B cell (primary cell): Measurements from ENCODE around the gene CARD9. TPM values are rescaled to one million over a fixed set of nuclear protein-coding genes. Genes with fewer than 3 reads are reported as not detected.

ENCODE experiments used
- ATAC-seq: fragments of 200-7000 bp; cut with Tn5 transposase; one replicate; pipeline ENCODE4 v1.10.0; 2021; ENCODE audit warnings: low read depth, mild to moderate bottlenecking, moderate number of reproducible peaks, moderate library complexity
- CTCF ChIA-PET: fragments of 350-600 bp; sonication (Branson Sonifier 250); formaldehyde crosslinking; loops from one replicate; lab custom pipeline; 2021; ENCODE audit warnings: antibody characterized with exemption, inconsistent platforms; lab: Charles Lee
- POLR2A ChIA-PET: fragments of 350-600 bp; sonication (Branson Sonifier 250); formaldehyde crosslinking; loops from one replicate; lab custom pipeline; 2021; ENCODE audit warnings: antibody characterized with exemption; lab: Charles Lee
- DNase-seq: peaks from one replicate; pipeline ENCODE4 v3.0.0; 2013
- H2AFZ ChIP-seq: 2 replicates; pipeline ENCODE4 v1.6.1; 2012; ENCODE audit warnings: mild to moderate bottlenecking, low read depth, low read length; ENCODE audit not compliant: insufficient read depth, poor library complexity, severe bottlenecking
- H3K27ac ChIP-seq, 2 donors: 1 replicate in 1 of 2; 2 replicates in 1 of 2; pipeline ENCODE4 v1.5.1; 2012 to 2013; ENCODE audit warnings: low read length in 2 of 2, mild to moderate bottlenecking in 2 of 2, moderate library complexity in 1 of 2
- H3K27me3 ChIP-seq, 4 experiments: fragments of 200-600 bp in 1 of 4; sonication (generic) in 1 of 4; replicated peaks in 1 of 4; 1 replicate in 2 of 4; 2 replicates in 2 of 4; pipeline versions ENCODE4 v1.6.1 to v1.7.0; 2013 to 2016; ENCODE audit warnings: low read length in 3 of 4, mild to moderate bottlenecking in 2 of 4, mixed read lengths in 1 of 4, moderate library complexity in 1 of 4; ENCODE audit not compliant: insufficient read depth in 4 of 4, control insufficient read depth in 3 of 4; ENCODE audit errors: control extremely low read depth in 1 of 4
- H3K36me3 ChIP-seq, 2 experiments: replicated peaks in 1 of 2; 1 replicate in 1 of 2; 2 replicates in 1 of 2; pipeline versions ENCODE4 v1.6.1 to v1.7.1; 2013; ENCODE audit warnings: low read length in 1 of 2; ENCODE audit not compliant: insufficient read depth in 2 of 2, control insufficient read depth in 1 of 2; ENCODE audit errors: control extremely low read depth in 1 of 2, extremely low read depth in 1 of 2
- H3K4me1 ChIP-seq, 2 donors: fragments of 200-600 bp in 1 of 2; sonication (generic) in 1 of 2; 1 replicate in 1 of 2; 2 replicates in 1 of 2; pipeline versions ENCODE4 v1.5.1 to v1.6.1; 2013 to 2017; ENCODE audit warnings: low read length in 2 of 2; ENCODE audit not compliant: control insufficient read depth in 2 of 2, insufficient read depth in 2 of 2
- H3K4me2 ChIP-seq: replicated peaks from 2 replicates; pipeline ENCODE3; 2012; ENCODE audit warnings: mild to moderate bottlenecking, low read depth, low read length; ENCODE audit not compliant: poor library complexity, severe bottlenecking
- H3K4me3 ChIP-seq, 5 experiments: fragments of 200-600 bp in 1 of 5; sonication (generic) in 1 of 5; 1 replicate in 3 of 5; 2 replicates in 2 of 5; pipeline versions ENCODE4 v1.5.1 to v1.7.0; 2011 to 2016; ENCODE audit warnings: low read length in 4 of 5, mild to moderate bottlenecking in 4 of 5, low read depth in 2 of 5, control low read depth in 1 of 5, moderate library complexity in 1 of 5; ENCODE audit not compliant: insufficient read depth in 1 of 5; ENCODE audit errors: control extremely low read depth in 1 of 5, extremely low read depth in 1 of 5
- H3K79me2 ChIP-seq: fragments of 200-600 bp; sonication (generic); one replicate; pipeline ENCODE4 v1.6.0; 2016; ENCODE audit warnings: low read length; ENCODE audit not compliant: control insufficient read depth, insufficient read depth
- H3K9ac ChIP-seq: fragments of 200-600 bp; sonication (generic); 2 replicates; pipeline ENCODE4 v1.6.1; 2017; ENCODE audit warnings: mild to moderate bottlenecking, low read length, moderate library complexity
- H3K9me3 ChIP-seq, 3 donors: one replicate each; pipeline versions ENCODE4 v1.6.1 to v1.7.1; 2013; ENCODE audit warnings: low read length in 2 of 3; ENCODE audit not compliant: control insufficient read depth in 2 of 3, insufficient read depth in 1 of 3; ENCODE audit errors: control extremely low read depth in 1 of 3
- H4K20me1 ChIP-seq: 2 replicates; pipeline ENCODE4 v1.6.0; 2012; ENCODE audit warnings: mild to moderate bottlenecking, low read length; ENCODE audit not compliant: insufficient read depth, control insufficient read depth, poor library complexity, severe bottlenecking
- H3K27ac Mint-ChIP-seq: one replicate; pipeline ENCODE4 v1.8.0; 2021; ENCODE audit warnings: mixed read lengths
- H3K27me3 Mint-ChIP-seq: one replicate; pipeline ENCODE4 v1.8.0; 2021; ENCODE audit warnings: mixed read lengths
- H3K4me1 Mint-ChIP-seq: one replicate; pipeline ENCODE4 v1.8.0; 2021; ENCODE audit warnings: mixed read lengths
- H3K4me3 Mint-ChIP-seq: one replicate; pipeline ENCODE4 v1.8.0; 2021; ENCODE audit warnings: mixed read lengths
- H3K9me3 Mint-ChIP-seq: one replicate; pipeline ENCODE4 v1.8.0; 2022; ENCODE audit warnings: mixed read lengths; ENCODE audit not compliant: insufficient read depth
- CTCF ChIP-seq: fragments of 200-600 bp; IDR thresholded peaks from one replicate; pipeline ENCODE4 v1.8.0; 2022; ENCODE audit warnings: antibody characterized with exemption, mild to moderate bottlenecking
- EZH2 ChIP-seq: IDR thresholded peaks from 2 replicates; pipeline ENCODE4 v1.6.1; 2012; ENCODE audit warnings: borderline replicate concordance, low read depth, mild to moderate bottlenecking, moderate library complexity, low read length; ENCODE audit not compliant: insufficient read depth, poor library complexity, severe bottlenecking
- WGBS: methylation state at CpG from one replicate; pipeline ENCODE4 v1.1.5; 2013; ENCODE audit warnings: missing lambda C conversion rate; ENCODE audit not compliant: insufficient coverage; 5-methylcytosine and 5-hydroxymethylcytosine counted together
- intact Hi-C: fragments of 100-400 bp; cut with micrococcal nuclease; formaldehyde crosslinking; loops from one replicate; pipeline ENCODE4 v1.10.0; 2022
- polyA plus RNA-seq: library from polyadenylated mRNA; depleted of rRNA; stranded (reverse); fragments of >200 nt; gene quantifications from 2 replicates; pipeline ENCODE4 v1.2.3, GENCODE V29; 2012
- total RNA-seq, 2 donors: library from RNA; stranded (reverse); fragments of 120-200 nt in 1 of 2; gene quantifications; 1 replicate in 1 of 2; 2 replicates in 1 of 2; pipeline versions ENCODE4 v1.2.3 to v1.2.4, GENCODE V29; 2013 to 2022

Gene CARD9
- total and polyA plus RNA-seq, 2 donors (not counting 1 experiment from before 2014, with no cell fraction given), result 0.57 to 1.1 TPM

- Histone ChIP-seq H3K9ac (no peak overlapping the region), H3K9me3 (no peaks in the 10 kb centered on the region), H3K79me2 (peaks cover 12% of the 10 kb centered on the region), H2AFZ (no peak overlapping the region), H3K4me2 (no peak overlapping the region), H3K27me3 (peaks cover 0 to 8% (median 2%) of the 10 kb centered on the region in 4 experiments), H3K36me3 (no peaks in the 10 kb centered on the region), H3K4me3 (no peak overlapping the region), H4K20me1 (no peaks in the 10 kb centered on the region), H3K27ac (no peak overlapping the region), H3K4me1 (peaks cover 6% of the 10 kb centered on the region in 2 donors)
- peaks cover 4% of the 10 kb centered on the region for H3K27me3 Mint-ChIP-seq
- ATAC-seq (no peak), DNase-seq (no peak)
- POLR2A ChIA-PET, result no interaction called here
- TF ChIP-seq EZH2, result no peak
- TF ChIP-seq CTCF, result no peak
- CTCF ChIA-PET, result no interaction called here
- intact Hi-C loops, result no loop called here
- H3K27ac Mint-ChIP-seq, result no peak overlapping the region
- peaks cover 4% of the 10 kb centered on the region for H3K4me1 Mint-ChIP-seq
- no peak overlapping the region for H3K4me3 Mint-ChIP-seq
- WGBS, result 97% methylated on average over 10 of the region's 17 CpGs
- H3K9me3 Mint-ChIP-seq, result no peaks in the 10 kb centered on the region
These were observed 40.0 kb downstream of the CARD9 start for GRCh38 chr9:136333486-136333885.

GRCh38 chr9:136333045-136333444, 40.4 kb downstream of the CARD9 start:
- H3K27ac ChIP-seq, result no peak overlapping the region
- peaks cover 4% of the 10 kb centered on the region for H3K4me1 Mint-ChIP-seq
- CTCF ChIA-PET, result no interaction called here
- no peak for ATAC-seq
- H2AFZ ChIP-seq, result no peak overlapping the region
- peaks cover 10 to 11% of the 10 kb centered on the region in 2 donors for H3K4me1 ChIP-seq
- no peak for DNase-seq
- 71% methylated on average over 12 of the region's 12 CpGs for WGBS
- peaks cover 0 to 12% (median 4%) of the 10 kb centered on the region in 4 experiments for H3K27me3 ChIP-seq
- no peak overlapping the region for H3K4me3 ChIP-seq
- no peaks in the 10 kb centered on the region for H3K9me3 ChIP-seq
- H3K27me3 Mint-ChIP-seq, result peaks cover 5% of the 10 kb centered on the region
- no peaks in the 10 kb centered on the region for H3K9me3 Mint-ChIP-seq
- H4K20me1 ChIP-seq, result no peaks in the 10 kb centered on the region
- H3K4me3 Mint-ChIP-seq, result no peak overlapping the region
- TF ChIP-seq EZH2 (no peak), CTCF (no peak)
- peaks cover 12% of the 10 kb centered on the region for H3K79me2 ChIP-seq
- H3K4me2 ChIP-seq, result no peak overlapping the region
- no peak overlapping the region for H3K9ac ChIP-seq
- intact Hi-C loops, result no loop called here
- no peak overlapping the region for H3K27ac Mint-ChIP-seq
- no peaks in the 10 kb centered on the region for H3K36me3 ChIP-seq
- POLR2A ChIA-PET, result no interaction called here
